Fibroblast of villous mesenchyme (primary cell): ENCODE data around the gene CLRN3. TPM values are rescaled to one million over a fixed set of nuclear protein-coding genes. Genes with fewer than 3 reads are reported as not detected.

Experiments
- DNase-seq: peaks from one replicate; pipeline ENCODE4 v3.0.0-alpha.2; 2010; ENCODE audit warnings: low read depth
- H3K4me3 ChIP-seq: 2 replicates; pipeline ENCODE4 v1.5.1; 2011; ENCODE audit warnings: low read depth, mild to moderate bottlenecking, low read length
- total RNA-seq: library from RNA; depleted of rRNA; stranded (reverse); fragments of >200 nt; gene quantifications from 2 replicates; pipeline ENCODE4 v1.2.3, GENCODE V29; 2012
- TF ChIP-seq, protein P1 (sequence below): IDR thresholded peaks from 2 replicates; pipeline ENCODE4 v1.5.1; 2012; ENCODE audit warnings: low read depth, mild to moderate bottlenecking, low read length; ENCODE audit not compliant: insufficient read depth

Gene CLRN3
- total RNA-seq, 1 donor: not detected

DNA sequence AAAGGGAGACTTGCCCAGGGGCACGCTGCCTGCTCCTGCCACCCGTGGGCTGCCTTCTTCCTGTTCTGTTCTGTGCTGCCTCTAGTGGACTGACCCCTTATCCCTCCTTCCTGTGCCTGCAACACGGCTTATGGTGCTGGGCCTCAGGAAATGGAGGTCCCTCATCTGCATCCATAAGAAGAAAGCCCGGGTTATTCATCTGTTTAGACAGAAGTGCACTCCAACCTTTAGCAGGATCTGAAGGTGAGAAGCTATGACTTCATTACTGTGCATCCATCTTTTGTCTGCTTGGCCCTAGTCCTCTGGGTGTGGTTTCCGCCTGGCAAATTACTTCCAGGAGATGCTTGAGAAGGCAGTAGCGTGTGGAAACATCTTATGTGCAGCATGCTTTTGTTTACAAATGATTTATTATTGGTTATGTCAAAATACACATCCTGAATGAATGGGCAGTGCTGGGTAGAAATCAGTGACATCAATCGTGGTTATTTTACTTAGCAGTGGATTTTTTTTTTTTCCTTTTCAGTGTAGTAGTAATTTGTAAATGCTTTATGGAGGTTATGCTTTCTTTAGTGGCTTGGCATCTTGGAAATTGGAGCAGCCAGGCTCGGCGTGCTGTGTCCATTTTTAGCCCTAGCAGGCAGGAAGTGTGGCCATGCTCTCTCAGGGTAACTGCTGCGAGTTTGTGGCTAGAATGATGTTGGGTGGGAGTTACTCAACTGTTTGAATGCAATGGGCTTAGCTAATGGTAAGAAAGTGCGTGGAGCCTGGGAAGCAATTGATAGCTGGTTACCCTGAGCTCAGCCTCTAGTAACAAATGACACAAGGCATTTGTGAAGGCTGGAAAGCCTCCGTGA lies 26.9 kb upstream of the CLRN3 start:
- peak; percentile 84 for DNase-seq
- H3K4me3 ChIP-seq: no peak overlapping the region
- TF ChIP-seq, protein P1, sequence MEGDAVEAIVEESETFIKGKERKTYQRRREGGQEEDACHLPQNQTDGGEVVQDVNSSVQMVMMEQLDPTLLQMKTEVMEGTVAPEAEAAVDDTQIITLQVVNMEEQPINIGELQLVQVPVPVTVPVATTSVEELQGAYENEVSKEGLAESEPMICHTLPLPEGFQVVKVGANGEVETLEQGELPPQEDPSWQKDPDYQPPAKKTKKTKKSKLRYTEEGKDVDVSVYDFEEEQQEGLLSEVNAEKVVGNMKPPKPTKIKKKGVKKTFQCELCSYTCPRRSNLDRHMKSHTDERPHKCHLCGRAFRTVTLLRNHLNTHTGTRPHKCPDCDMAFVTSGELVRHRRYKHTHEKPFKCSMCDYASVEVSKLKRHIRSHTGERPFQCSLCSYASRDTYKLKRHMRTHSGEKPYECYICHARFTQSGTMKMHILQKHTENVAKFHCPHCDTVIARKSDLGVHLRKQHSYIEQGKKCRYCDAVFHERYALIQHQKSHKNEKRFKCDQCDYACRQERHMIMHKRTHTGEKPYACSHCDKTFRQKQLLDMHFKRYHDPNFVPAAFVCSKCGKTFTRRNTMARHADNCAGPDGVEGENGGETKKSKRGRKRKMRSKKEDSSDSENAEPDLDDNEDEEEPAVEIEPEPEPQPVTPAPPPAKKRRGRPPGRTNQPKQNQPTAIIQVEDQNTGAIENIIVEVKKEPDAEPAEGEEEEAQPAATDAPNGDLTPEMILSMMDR: peak; percentile 41

DNA sequence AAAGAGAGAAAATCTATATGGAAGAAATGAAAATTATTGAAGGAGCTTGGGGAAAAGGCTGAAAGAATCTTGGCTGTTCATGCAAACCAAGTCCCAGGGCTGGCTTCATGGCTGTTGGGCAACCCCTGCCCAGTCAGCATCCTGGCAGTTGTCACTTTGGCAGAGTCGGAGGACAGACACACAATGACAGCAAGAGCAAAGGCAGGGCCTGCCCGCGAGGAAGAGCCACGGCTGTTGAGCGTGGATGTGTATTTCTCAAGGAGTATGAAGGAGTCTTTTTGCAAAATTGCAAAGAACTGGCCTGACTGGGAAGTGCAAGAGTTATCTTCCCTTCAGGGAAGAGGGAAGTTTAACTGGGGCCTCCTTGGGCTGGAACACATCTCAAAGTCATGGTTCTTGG lies 25.8 kb upstream of the CLRN3 start:
- DNase-seq: no peak
- TF ChIP-seq, protein P1: no peak

DNA sequence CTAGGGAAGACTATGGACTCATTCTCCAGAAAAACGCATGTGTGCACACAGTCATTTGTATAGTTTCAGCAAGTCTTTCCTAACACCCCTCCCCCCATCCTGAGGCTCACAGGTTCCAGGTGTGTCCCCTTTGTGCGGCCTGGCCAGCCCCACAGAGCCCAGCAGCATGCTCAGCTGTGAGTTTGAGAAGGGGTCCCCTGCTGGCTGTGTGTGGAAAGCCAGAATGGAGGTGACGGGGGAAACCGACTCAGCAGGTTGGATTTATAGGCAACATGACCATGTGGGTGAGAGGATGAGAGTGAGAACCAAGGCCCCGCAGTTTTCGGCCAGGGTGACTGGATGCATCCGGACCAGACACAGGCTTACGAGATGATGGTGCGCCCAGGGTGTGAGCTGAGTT lies 24.1 kb upstream of the CLRN3 start:
- DNase-seq: no peak
- TF ChIP-seq, protein P1: no peak
- no peak overlapping the region for H3K4me3 ChIP-seq

More for the DNA sequence above, 25.8 kb upstream of the CLRN3 start:
- H3K4me3 ChIP-seq: no peak overlapping the region

DNA sequence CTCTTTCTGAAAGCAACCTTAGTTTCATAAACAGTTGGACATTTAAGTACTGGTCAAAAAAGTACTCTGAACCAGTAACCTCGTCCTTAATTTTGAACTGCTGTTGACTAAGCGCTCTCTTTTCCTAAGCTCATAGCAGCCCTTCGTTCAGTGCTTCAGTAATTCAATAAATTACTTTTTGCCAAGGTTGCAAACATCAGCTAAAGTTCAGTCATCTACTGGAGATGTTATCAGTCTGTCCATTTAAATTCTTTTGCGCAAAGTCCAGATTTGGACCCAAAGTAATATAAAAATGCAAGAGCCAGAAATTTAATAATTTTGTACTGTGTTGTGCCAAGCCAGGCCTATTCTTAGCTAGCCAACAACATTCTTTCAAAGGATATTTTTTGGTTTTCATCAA lies 22.6 kb upstream of the CLRN3 start:
- no peak overlapping the region for H3K4me3 ChIP-seq
- TF ChIP-seq, protein P1: no peak
- no peak for DNase-seq

DNA sequence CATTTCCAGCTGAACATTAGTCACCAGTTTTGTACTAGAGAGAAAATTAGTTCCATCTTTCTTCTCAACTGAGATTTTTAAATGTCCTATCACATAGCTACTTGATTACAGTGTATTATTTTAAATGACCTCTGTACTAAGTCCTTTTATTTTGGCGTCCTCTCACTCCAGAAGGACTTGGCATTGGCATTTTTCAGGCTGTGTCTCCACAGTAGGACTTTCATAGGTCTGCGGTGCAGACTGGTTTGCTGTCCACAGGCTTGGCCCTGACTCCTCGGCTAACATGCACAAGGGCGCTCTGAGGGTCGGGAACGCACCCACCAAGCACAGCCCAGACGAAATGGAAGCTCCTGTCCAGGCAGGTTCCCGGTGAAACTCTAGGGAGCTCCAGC lies 20.6 kb upstream of the CLRN3 start:
- no peak for DNase-seq
- H3K4me3 ChIP-seq: no peak overlapping the region
- TF ChIP-seq, protein P1: no peak

DNA sequence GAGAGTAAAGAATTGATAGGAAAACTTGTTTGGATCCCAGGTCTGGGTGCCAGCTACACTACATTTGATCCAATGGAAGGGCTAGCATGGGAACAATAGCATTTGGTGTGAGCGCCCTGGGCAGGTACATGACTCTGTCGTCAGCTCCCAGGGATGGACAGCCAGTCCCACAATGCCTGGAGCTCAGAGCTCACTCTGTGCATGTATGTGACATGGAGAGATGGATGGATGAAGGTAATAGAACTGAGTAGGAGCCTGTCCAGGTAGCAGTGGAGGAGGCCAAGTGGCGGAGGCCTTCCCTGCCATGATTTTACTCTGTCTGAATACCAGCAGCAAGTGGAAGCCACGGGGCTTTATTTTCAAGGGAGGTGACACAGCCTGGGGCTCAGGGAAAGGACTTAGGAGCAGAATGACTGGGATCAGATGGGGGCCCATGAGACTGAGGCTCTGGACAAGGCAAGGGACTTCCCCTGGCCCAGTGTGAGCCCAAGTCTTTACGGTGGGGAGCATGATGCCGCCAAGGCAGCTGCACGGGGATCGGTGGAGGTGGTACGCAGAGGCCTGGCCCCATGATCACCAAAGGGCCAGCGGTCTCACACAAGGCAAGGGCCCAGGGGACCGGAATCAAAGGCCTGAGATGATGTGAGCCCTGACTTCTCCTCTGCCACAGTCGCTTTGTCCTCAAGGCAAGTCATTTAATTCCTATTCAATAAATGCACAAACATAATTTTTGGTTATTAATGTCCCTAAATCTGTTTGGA lies 20.0 kb upstream of the CLRN3 start:
- DNase-seq: no peak
- no peak overlapping the region for H3K4me3 ChIP-seq
- TF ChIP-seq, protein P1: no peak
